Stromal cell of bone marrow (primary cell): ENCODE results near the gene NR6A1.

Experiments
- DNase-seq: peaks from one replicate; pipeline ENCODE4 v3.0.0-alpha.2; 2012; ENCODE audit warnings: low read depth

Gene NR6A1

GRCh38 chr9:124688238-124688904 lies 82.7 kb downstream of the NR6A1 start:
- no peak for DNase-seq

- DNase-seq: no peak
Measured at GRCh38 chr9:124686918-124687317, 84.2 kb downstream of the NR6A1 start.

GRCh38 chr9:124685217-124685616 lies 85.9 kb downstream of the NR6A1 start:
- no peak for DNase-seq

GRCh38 chr9:124684169-124684568 lies 86.9 kb downstream of the NR6A1 start:
- DNase-seq: no peak

GRCh38 chr9:124683043-124683442 lies 88.1 kb downstream of the NR6A1 start:
- no peak for DNase-seq

DNA sequence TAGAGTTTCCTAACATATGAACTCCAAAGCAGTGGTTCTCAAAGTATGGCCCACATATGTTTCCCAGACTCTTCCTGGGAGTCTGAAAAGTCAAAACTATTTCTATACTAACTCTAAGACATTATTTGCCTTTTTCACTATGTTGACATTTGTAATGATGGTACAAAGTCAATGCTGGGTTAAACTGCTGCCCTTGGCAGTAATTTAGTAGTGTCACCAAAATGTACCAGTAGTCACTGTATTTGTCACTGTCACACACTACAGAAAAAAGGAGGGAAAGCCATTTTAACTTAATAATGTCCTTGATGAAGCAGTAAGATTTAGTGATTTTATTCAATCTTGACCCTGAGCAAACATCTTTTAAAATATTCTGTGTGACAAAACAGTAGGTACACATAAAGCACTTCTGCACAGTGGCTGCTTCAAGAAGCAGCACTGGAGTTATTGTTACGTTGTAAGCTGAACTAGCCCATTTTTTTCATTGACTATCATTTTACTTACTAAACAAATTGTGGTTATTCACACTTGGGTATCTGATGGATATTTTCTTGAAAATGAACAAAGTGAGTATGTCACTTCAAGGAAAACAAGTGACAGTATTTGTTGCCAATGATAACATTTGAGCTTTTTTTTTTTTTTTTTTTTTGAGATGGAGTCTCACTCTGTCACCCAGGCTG lies 90.3 kb downstream of the NR6A1 start:
- DNase-seq: no peak

DNA sequence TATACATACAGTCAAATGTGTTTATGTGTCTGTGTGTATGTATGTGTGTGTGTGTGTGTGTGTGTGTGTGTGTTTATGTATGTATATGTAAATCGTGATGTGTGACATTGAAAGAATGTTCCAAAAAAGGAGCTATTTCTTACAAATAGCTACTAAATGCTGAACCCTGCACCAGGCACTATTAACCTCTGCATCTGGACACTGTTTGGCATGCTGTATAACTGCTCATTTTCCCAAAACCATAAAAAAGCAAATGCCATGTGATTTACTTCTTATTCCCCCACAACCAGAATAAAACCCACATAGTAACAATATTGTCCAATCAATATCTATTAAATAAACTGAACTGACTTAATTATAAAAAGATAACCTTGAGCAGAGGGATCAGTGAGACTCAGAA lies 91.1 kb downstream of the NR6A1 start:
- DNase-seq: no peak

DNA sequence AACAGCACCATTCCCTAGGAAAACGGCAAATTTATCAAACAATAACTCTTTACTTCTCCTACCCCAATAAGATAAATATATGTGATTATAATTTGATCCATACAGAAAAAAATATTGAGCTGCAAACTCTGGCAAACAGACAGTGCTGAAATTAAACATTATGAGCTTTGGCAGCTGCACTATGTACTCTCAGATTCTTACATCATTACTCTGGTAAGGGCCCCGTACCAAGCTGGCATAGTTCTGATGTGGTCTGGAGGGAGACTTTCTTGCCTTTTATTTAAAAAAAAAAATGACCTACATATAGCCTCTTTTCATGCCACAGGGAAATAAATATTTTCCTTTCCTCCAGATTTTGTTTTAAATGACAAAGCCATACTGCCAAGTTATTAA lies 95.0 kb downstream of the NR6A1 start:
- DNase-seq: no peak

- no peak for DNase-seq
Measured at GRCh38 chr9:124675261-124676158, 95.6 kb downstream of the NR6A1 start.

DNA sequence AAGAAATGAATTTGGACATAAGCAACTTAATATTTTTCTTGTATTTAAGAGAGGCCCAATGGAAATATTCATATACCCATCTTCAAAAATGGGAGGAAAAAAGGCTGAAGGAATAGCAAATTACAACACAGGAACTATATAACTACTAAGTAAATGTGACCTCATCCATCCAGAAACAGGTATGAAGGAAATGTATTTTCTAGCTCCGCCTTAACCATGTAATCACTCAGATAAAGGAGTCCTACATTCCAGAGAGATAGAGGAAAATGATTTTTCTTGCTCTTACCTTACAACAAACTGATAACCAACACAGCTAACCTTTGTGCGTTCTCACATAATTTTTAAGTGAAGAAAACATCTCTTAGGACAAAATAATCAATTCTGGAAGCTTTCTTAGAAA lies 96.5 kb downstream of the NR6A1 start:
- DNase-seq: no peak

DNA sequence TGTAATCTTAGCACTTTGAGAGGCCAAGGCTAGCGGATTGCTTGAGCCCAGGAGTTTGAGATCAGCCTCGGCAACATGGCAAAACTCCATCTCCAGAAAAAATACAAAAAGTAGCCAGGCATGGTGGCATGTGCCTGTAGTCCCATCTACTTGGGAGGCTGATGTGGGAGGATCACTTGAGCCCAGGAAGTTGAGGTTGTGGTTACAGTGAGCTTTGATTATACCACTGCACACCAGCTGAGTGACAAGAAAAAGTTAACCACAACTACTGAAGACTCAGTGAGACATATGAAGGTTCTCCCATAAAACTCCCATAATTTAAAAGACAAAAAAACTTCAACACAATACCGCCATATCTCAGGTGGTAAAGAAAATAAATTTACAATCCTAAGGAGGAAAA lies 98.0 kb downstream of the NR6A1 start:
- no peak for DNase-seq

GRCh38 chr9:124671861-124672260 lies 99.2 kb downstream of the NR6A1 start:
- DNase-seq: no peak

- no peak for DNase-seq
Measured at GRCh38 chr9:124666642-124667041, 104.5 kb downstream of the NR6A1 start.

DNA sequence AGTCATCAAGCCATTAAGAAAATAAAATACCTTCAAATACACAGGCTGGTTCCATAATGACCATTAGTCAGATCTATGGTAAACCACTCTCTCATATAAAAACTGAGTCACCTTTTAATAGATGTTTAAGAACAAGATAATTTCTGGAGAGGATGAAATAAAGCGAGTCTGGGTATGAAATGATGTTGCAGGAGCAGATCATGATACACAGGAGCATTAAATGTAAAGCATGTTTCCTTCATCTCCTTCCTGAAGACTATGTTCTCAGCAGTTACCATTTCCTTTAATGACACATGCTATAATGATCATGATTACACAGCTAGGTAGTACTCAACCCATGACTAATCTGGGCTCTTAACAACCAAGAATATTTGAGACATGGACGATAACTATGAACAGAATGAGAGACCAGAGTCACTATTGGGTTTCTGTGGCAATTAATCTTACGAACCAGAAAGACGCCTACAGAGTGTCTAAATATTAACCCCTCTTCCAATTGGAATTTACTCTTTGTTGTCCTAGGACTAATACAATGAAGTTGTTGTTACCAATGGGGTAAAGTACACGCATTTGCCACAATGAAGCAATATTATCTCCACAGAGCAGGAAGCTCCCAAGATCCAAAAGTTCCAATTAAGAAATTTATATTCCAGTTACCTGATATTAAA lies 105.6 kb downstream of the NR6A1 start:
- DNase-seq: no peak

- DNase-seq: no peak
Measured at GRCh38 chr9:124664143-124664542, 107.0 kb downstream of the NR6A1 start.

- DNase-seq: no peak
Measured at GRCh38 chr9:124663046-124663961, 107.8 kb downstream of the NR6A1 start.

DNA sequence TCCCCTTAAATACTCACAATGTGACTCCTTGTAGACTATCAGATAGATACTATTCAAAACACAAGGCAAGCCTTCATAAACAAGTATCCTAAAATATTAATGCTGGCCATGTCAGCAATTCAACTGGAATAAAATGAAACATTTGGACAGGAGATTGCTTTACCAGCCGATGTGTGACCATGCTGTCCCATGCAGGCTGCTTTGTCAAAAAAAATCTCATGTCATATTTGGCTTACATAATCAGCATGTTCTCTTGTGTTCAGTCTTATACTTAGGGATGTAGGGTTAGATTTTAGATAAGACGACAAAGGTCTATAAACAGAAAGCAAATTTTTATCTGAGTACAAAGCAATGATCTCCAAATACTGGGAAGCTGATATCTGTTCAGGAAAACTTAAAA lies 108.5 kb downstream of the NR6A1 start:
- DNase-seq: no peak

DNA sequence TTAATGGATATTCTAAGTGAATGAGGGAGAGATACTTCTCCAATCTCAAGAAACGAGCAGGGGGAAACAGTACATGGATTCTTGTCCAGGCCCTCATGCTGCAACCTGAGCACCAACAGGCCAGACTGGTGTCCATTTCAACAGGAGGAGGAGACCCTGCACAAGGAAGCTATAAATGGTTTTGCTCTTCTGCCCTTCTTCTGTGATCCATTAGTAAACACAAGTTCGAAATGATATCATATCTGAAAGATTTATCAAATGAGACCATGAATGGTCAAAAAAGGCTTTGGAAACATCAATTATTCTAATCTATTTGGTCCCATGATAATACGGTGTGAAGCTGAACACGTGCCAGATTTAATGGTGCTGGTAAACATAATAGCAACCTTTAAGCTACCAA lies 109.8 kb downstream of the NR6A1 start:
- no peak for DNase-seq

DNA sequence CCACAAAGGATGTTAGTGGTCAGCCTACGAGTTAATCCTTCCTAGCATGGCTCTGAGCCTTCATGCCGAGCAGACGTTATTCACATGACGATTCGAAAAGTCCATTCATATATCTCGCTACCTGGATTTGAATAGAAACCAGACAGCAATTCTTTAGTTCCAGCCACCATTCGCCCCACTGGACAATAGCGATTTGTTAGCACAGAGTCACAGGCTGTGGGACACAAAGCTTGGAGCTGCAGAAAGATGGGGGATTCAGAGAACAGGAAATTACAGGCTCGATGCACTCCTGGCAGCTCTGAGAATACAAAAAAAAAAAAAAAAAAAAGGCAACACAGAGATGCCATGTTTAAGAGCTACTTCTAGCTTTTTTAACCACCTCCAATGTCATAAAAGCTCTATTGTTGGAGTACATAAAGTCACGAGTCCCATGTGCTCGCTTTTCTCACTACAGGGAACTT lies 110.7 kb downstream of the NR6A1 start:
- DNase-seq: no peak

DNA sequence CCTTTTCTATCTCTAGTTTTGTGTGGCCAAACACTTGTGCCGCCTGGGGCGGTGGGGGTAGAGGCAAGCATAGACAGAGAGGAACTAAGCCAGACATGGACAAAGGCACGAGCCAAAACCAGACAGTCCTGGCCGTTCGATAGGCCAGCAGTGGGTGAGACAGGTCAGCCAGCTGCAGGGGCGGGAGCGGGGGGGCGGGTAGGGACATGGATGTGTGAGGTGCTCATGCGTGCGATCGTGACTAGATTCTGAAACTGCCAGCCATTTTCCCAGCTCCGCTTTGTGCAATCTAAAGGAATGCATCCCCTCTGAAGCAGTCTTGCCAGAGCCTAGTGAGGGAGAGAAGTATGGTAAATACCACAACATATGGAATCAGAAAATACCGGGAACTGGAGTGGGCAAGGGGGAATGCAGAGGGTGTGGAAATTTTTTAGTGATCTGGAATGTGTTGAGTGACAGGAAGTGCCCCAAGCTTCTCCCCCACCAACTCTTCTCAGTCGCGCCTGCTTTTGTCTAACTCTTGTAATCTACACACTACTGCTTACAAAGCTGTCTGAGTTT lies 111.9 kb downstream of the NR6A1 start:
- DNase-seq: peak; percentile 36
